GM19023 (cell line): ENCODE data around the gene GSTP1.
"Not testable (repeated sequence)": the region's sequence is repeated elsewhere in the genome, so short reads cannot be mapped to it uniquely, and the experiment has no call there.

Experiments
- ATAC-seq: cut with Tn5 transposase; IDR thresholded peaks from one replicate; pipeline ENCODE4 v1.9.1; 2021; ENCODE audit warnings: mild to moderate bottlenecking, moderate library complexity; ENCODE audit not compliant: unreplicated experiment

The GSTP1 gene

GRCh38 chr11:67594480-67594879 is 10.9 kb downstream of the GSTP1 start:
- no peak for ATAC-seq

- no peak for ATAC-seq
These were observed 13.2 kb downstream of the GSTP1 start for GRCh38 chr11:67596753-67597300.

- ATAC-seq: not testable (repeated sequence)
These were observed 13.8 kb downstream of the GSTP1 start for GRCh38 chr11:67597458-67597857.

- not testable (repeated sequence) for ATAC-seq
These were observed 14.4 kb downstream of the GSTP1 start for GRCh38 chr11:67597963-67598362.

- ATAC-seq: no peak
These were observed 15.5 kb downstream of the GSTP1 start for GRCh38 chr11:67599149-67599548.

GRCh38 chr11:67600324-67601029 is 16.9 kb downstream of the GSTP1 start:
- ATAC-seq: no peak

GRCh38 chr11:67601098-67601497 is 17.5 kb downstream of the GSTP1 start:
- ATAC-seq: no peak

- not testable (repeated sequence) for ATAC-seq
These were observed 20.5 kb downstream of the GSTP1 start for GRCh38 chr11:67604119-67604518.

- ATAC-seq: no peak
These were observed 21.2 kb downstream of the GSTP1 start for GRCh38 chr11:67604815-67605214.

GRCh38 chr11:67605231-67606011 is 21.8 kb downstream of the GSTP1 start:
- no peak for ATAC-seq

GRCh38 chr11:67606093-67606491 is 22.5 kb downstream of the GSTP1 start:
- no peak for ATAC-seq

GRCh38 chr11:67606492-67607295 is 23.1 kb downstream of the GSTP1 start, which contains the start of gene NDUFV1:
TSS of gene NDUFV1 (plus strand) at chr11:67606936. CDS start at chr11:67607005, 69 bp downstream.
- ATAC-seq: peak; percentile 98

- ATAC-seq: no peak
These were observed 23.9 kb downstream of the GSTP1 start for GRCh38 chr11:67607507-67607906.

- ATAC-seq: no peak
These were observed 24.9 kb downstream of the GSTP1 start for GRCh38 chr11:67608486-67608885.

GRCh38 chr11:67609316-67609715 is 25.7 kb downstream of the GSTP1 start:
- ATAC-seq: no peak

- no peak for ATAC-seq
These were observed 26.8 kb downstream of the GSTP1 start for GRCh38 chr11:67610302-67610868.

- no peak for ATAC-seq
These were observed 27.6 kb downstream of the GSTP1 start for GRCh38 chr11:67611165-67611564.

- no peak for ATAC-seq
These were observed 28.3 kb downstream of the GSTP1 start for GRCh38 chr11:67611704-67612587.

GRCh38 chr11:67612751-67613150 is 29.1 kb downstream of the GSTP1 start:
- no peak for ATAC-seq
